A549 treated with dexamethasone at 1 μM for 4 hours (cell line): Measurements from ENCODE around the gene TMEM205. TPM values are rescaled to one million over a fixed set of nuclear protein-coding genes. Genes with fewer than 3 reads are reported as not detected.

ENCODE experiments used
- total RNA-seq: library from RNA; stranded (reverse); fragments of 200-300 nt; extraction: Qiagen RNA extraction; gene quantifications from 5 replicates; pipeline ENCODE4 v1.2.3, GENCODE V29; 2022

The TMEM205 gene
- 95.8 to 123 TPM (median 104 TPM) in 5 replicates for total RNA-seq

GRCh38 chr19:11346104-11346940 lies at the start of gene TMEM205, which contains the start of gene CCDC159:
TMEM205 (minus strand) TSS chr19:11346268; CDS start chr19:11345619, 649 bp downstream.
CCDC159 (plus strand) TSS chr19:11346519; CDS start chr19:11346607, 88 bp downstream.

GRCh38 chr19:11374433-11375142 lies 28.5 kb upstream of the TMEM205 start, which contains the start of gene SWSAP1:
SWSAP1 (plus strand) TSS chr19:11374666; CDS start chr19:11374681, 15 bp downstream.

GRCh38 chr19:11355160-11356073 lies 9.3 kb upstream of the TMEM205 start, which contains the start of gene PLPPR2:
PLPPR2 (plus strand) TSS chr19:11355432; CDS start chr19:11357674, 2,242 bp downstream.

GRCh38 chr19:11339254-11340098 lies 6.6 kb downstream of the TMEM205 start, which contains the start of gene RAB3D:
RAB3D (minus strand) TSS chr19:11339657; CDS start chr19:11337399, 2,258 bp downstream.

GRCh38 chr19:11295665-11296245 lies 50.3 kb downstream of the TMEM205 start, which contains the start of gene TSPAN16:
TSPAN16 (plus strand) TSS chr19:11296160; CDS start chr19:11296298, 138 bp downstream.

Other genes starting within 250 kb of the TMEM205 start
- gene SPC24, start 190.5 kb downstream of the TMEM205 start, total RNA-seq, result 18.4 to 25.5 TPM (median 23.5 TPM) in 5 replicates
- gene KANK2, start 148.7 kb downstream of the TMEM205 start, total RNA-seq, result 38.3 to 59.6 TPM (median 57.9 TPM) in 5 replicates
- gene ANGPTL8, start 106.6 kb downstream of the TMEM205 start, total RNA-seq, result not detected in 5 replicates
- 8.6 to 10.8 TPM (median 8.9 TPM) in 5 replicates for gene DOCK6, start 83.7 kb downstream of the TMEM205 start, total RNA-seq
- not detected in 5 replicates for gene TSPAN16, start 50.1 kb downstream of the TMEM205 start, total RNA-seq
- 4.3 to 6.0 TPM (median 5.4 TPM) in 5 replicates for gene RAB3D, start 6.6 kb downstream of the TMEM205 start, total RNA-seq
- 4.0 to 4.7 TPM (median 4.3 TPM) in 5 replicates for gene CCDC159, start 251 bp upstream of the TMEM205 start, total RNA-seq
- gene PLPPR2, start 9.2 kb upstream of the TMEM205 start, total RNA-seq, result 8.1 to 10.0 TPM (median 9.3 TPM) in 5 replicates
- gene SWSAP1, start 28.4 kb upstream of the TMEM205 start, total RNA-seq, result 1.6 to 2.2 TPM (median 1.8 TPM) in 5 replicates
- 2.9 to 4.3 TPM (median 4.0 TPM) in 5 replicates for gene EPOR, start 38.0 kb upstream of the TMEM205 start, total RNA-seq
- 0.98 to 1.8 TPM (median 1.5 TPM) in 5 replicates for gene RGL3, start 73.0 kb upstream of the TMEM205 start, total RNA-seq
- 0.92 to 1.9 TPM (median 1.4 TPM) in 5 replicates for gene ODAD3, start 88.9 kb upstream of the TMEM205 start, total RNA-seq
- 228 to 275 TPM (median 269 TPM) in 5 replicates for gene PRKCSH, start 89.4 kb upstream of the TMEM205 start, total RNA-seq
- gene ELAVL3, start 134.8 kb upstream of the TMEM205 start, total RNA-seq, result 0.02 to 0.26 TPM (median 0.15 TPM) in 5 replicates
- gene ZNF653, start 159.6 kb upstream of the TMEM205 start, total RNA-seq, result 2.4 to 5.6 TPM (median 4.3 TPM) in 5 replicates
- gene ECSIT, start 182.9 kb upstream of the TMEM205 start, total RNA-seq, result 25.7 to 33.5 TPM (median 29.7 TPM) in 5 replicates
- gene CNN1, start 192.6 kb upstream of the TMEM205 start, total RNA-seq, result 0.26 to 0.66 TPM (median 0.45 TPM) in 5 replicates
- 97.7 to 116 TPM (median 103 TPM) in 5 replicates for gene ELOF1, start 213.0 kb upstream of the TMEM205 start, total RNA-seq
- 0.11 to 0.41 TPM (median 0.25 TPM) in 5 replicates for gene ACP5, start 231.4 kb upstream of the TMEM205 start, total RNA-seq